Ovary (tissue), 9 donors: ENCODE data around the gene EVX1. TPM values are rescaled to one million over a fixed set of nuclear protein-coding genes. Genes with fewer than 3 reads are reported as not detected.

ENCODE experiments used
- DNase-seq, 5 donors: peaks; one replicate each; pipeline ENCODE4 v3.0.0-alpha.2; 2019 to 2020
- H3K27ac ChIP-seq, 2 donors: fragments of 200-600 bp; one replicate each; pipeline versions ENCODE4 v1.5.1 to v1.8.0; 2019 to 2022
- H3K27me3 ChIP-seq: fragments of 200-600 bp; one replicate; pipeline ENCODE4 v1.8.0; 2022
- H3K36me3 ChIP-seq: fragments of 200-600 bp; sonication (generic); one replicate; pipeline ENCODE4 v1.5.1; 2019
- H3K4me1 ChIP-seq: one replicate; pipeline ENCODE4 v1.8.1; 2013; ENCODE audit warnings: mild to moderate bottlenecking, moderate library complexity; ENCODE audit not compliant: insufficient read depth
- H3K4me3 ChIP-seq: fragments of 200-600 bp; sonication (generic); one replicate; pipeline ENCODE4 v1.5.1; 2017
- H3K9me3 ChIP-seq, 2 donors: fragments of 200-600 bp in 1 of 2; sonication (generic) in 1 of 2; one replicate each; pipeline versions ENCODE4 v1.5.1 to v1.8.1; 2013 to 2019; ENCODE audit warnings: mild to moderate bottlenecking in 1 of 2, moderate library complexity in 1 of 2
- CTCF ChIP-seq, 3 donors: fragments of 450-650 bp in 2 of 3; fragments of 200-600 bp in 1 of 3; IDR thresholded peaks; one replicate each; pipeline versions ENCODE4 v1.5.1 to v1.8.0; 2016 to 2022; ENCODE audit warnings: antibody characterized with exemption in 3 of 3, mild to moderate bottlenecking in 1 of 3
- EP300 ChIP-seq: sonication (generic); formaldehyde crosslinking; IDR thresholded peaks from one replicate; pipeline ENCODE4 v1.6.1; 2017; ENCODE audit warnings: antibody characterized with exemption
- POLR2A ChIP-seq: fragments of 450-650 bp; IDR thresholded peaks from one replicate; pipeline ENCODE4 v1.6.1; 2017; ENCODE audit warnings: antibody characterized with exemption, mild to moderate bottlenecking, moderate library complexity
- WGBS, 3 donors: extraction: QIAGEN DNeasy Blood & Tissue Kit in 1 of 3; methylation state at CpG; one replicate each; pipeline versions ENCODE4 v1.1.5 to v1.1.7; 2013 to 2017; 5-methylcytosine and 5-hydroxymethylcytosine counted together
- intact Hi-C, 4 donors: fragments of 100-400 bp; cut with DNase I; formaldehyde crosslinking; loops; one replicate each; pipeline versions ENCODE4 v1.11.0 to v1.15.1; 2022 to 2023
- polyA plus RNA-seq, 2 donors: library from polyadenylated mRNA; stranded (reverse); fragments of 200-250 nt in 1 of 2; fragments of 350-450 nt in 1 of 2; fragmentation: Illumina TruSeq in 1 of 2; extraction: RNeasy Lipid Tissue Mini Kit (QIAGEN cat#74804) in 1 of 2; gene quantifications; one replicate each; pipeline ENCODE4 v1.2.3, GENCODE V29; 2013 to 2014
- total RNA-seq, 7 donors: library from RNA; depleted of rRNA in 2 of 7; stranded (reverse); fragments of >200 nt in 2 of 7; fragmentation: NEBNext Ultra II Directional in 3 of 7; extraction: Animal tissue kit (Norgen Biotek cat#: 25700) in 3 of 7; gene quantifications; one replicate each; pipeline versions ENCODE4 v1.1.0 to v1.2.4, GENCODE V29; 2016 to 2023
- donor health status: DM: no; HTN: no; CAD: no; lungs with moderate emphysema.
- donor health status: DM: no; HTN: no; CAD: no.
- donor health status: Bipolar disorder and iron deficiency.
- donor health status: DM: yes; HTN: yes; CAD: no.
- donor health status: DM: no; HTN: no; CAD: no.
- donor health status: DM: yes; HTN: yes; CAD: no.

The EVX1 gene
- total and polyA plus RNA-seq, 9 donors: not detected

GRCh38 chr7:27260211-27260610, 17.6 kb downstream of the EVX1 start:
- TF ChIP-seq POLR2A (no peak), CTCF (IDR thresholded peaks at IDR 0.05) (no peak), EP300 (no peak)
- intact Hi-C loops: no loop called here
- H3K36me3 ChIP-seq: no peaks in the 10 kb centered on the region
- no peaks in the 10 kb centered on the region for H3K27me3 ChIP-seq
- no peak for DNase-seq
- H3K27ac ChIP-seq: no peak overlapping the region
- H3K9me3 ChIP-seq: no peaks in the 10 kb centered on the region
- no peak overlapping the region for H3K4me3 ChIP-seq
- WGBS, 3 donors: 52 to 61% (median 57%) methylated on average over 5 of the region's 5 CpGs
- H3K4me1 ChIP-seq: no peaks in the 10 kb centered on the region

GRCh38 chr7:27262121-27262520, 19.5 kb downstream of the EVX1 start:
- no peak for TF ChIP-seq CTCF (IDR thresholded peaks at IDR 0.05)
- TF ChIP-seq EP300: no peak
- TF ChIP-seq POLR2A: no peak
- WGBS, 3 donors: 87 to 93% (median 89%) methylated on average over 4 of the region's 4 CpGs
- H3K27ac ChIP-seq: no peak overlapping the region

GRCh38 chr7:27263781-27264180, 21.2 kb downstream of the EVX1 start:
- intact Hi-C loops: no loop called here
- Histone ChIP-seq H3K36me3 (no peaks in the 10 kb centered on the region), H3K4me1 (no peaks in the 10 kb centered on the region), H3K4me3 (no peak overlapping the region), H3K27ac (no peak overlapping the region), H3K27me3 (no peaks in the 10 kb centered on the region), H3K9me3 (no peaks in the 10 kb centered on the region)
- WGBS, 3 donors: 79 to 85% (median 82%) methylated on average over 2 of the region's 2 CpGs
- no peak for TF ChIP-seq POLR2A
- DNase-seq: no peak

More at GRCh38 chr7:27262121-27262520, 19.5 kb downstream of the EVX1 start:
- no peaks in the 10 kb centered on the region for H3K4me1 ChIP-seq
- no peaks in the 10 kb centered on the region for H3K9me3 ChIP-seq
- DNase-seq: no peak
- intact Hi-C loops: no loop called here
- no peaks in the 10 kb centered on the region for H3K27me3 ChIP-seq
- H3K36me3 ChIP-seq: no peaks in the 10 kb centered on the region
- no peak overlapping the region for H3K4me3 ChIP-seq

GRCh38 chr7:27269455-27269854, 26.9 kb downstream of the EVX1 start:
- H3K9me3 ChIP-seq: no peaks in the 10 kb centered on the region
- H3K4me1 ChIP-seq: no peaks in the 10 kb centered on the region
- no peak overlapping the region for H3K4me3 ChIP-seq
- H3K27me3 ChIP-seq: no peaks in the 10 kb centered on the region
- 79 to 86% (median 85%) methylated on average over 14 of the region's 14 CpGs for WGBS, 3 donors
- no peak overlapping the region for H3K27ac ChIP-seq
- DNase-seq: no peak
- H3K36me3 ChIP-seq: no peaks in the 10 kb centered on the region
- intact Hi-C loops: no loop called here
- no peak for TF ChIP-seq CTCF (IDR thresholded peaks at IDR 0.05)
- no peak for TF ChIP-seq POLR2A
- TF ChIP-seq EP300: no peak

GRCh38 chr7:27271384-27271783, 28.8 kb downstream of the EVX1 start:
- TF ChIP-seq POLR2A (no peak), EP300 (no peak), CTCF (IDR thresholded peaks at IDR 0.05) (no peak)
- H3K4me1 ChIP-seq: no peaks in the 10 kb centered on the region
- no peak overlapping the region for H3K4me3 ChIP-seq
- 94 to 98% (median 97%) methylated on average over 1 of the region's 1 CpG for WGBS, 3 donors
- intact Hi-C loops: no loop called here
- H3K36me3 ChIP-seq: no peaks in the 10 kb centered on the region
- no peaks in the 10 kb centered on the region for H3K27me3 ChIP-seq
- DNase-seq: no peak
- no peaks in the 10 kb centered on the region for H3K9me3 ChIP-seq
- H3K27ac ChIP-seq: no peak overlapping the region
